SK-N-SH treated with all-trans-retinoic acid at 6 μM for 48 hours (cell line): ENCODE results near the gene ARHGDIB.

Experiments used
- ZNF565 ChIP-seq: fragments of 450-650 bp; formaldehyde crosslinking; conservative IDR thresholded peaks from 2 replicates; pipeline ENCODE4 v1.5.0; 2020; ENCODE audit warnings: low read depth, mild to moderate bottlenecking, moderate library complexity
- ZNF70 ChIP-seq: fragments of 450-650 bp; formaldehyde crosslinking; IDR thresholded peaks from 2 replicates; pipeline ENCODE4 v1.5.0; 2020; ENCODE audit warnings: mild to moderate bottlenecking, moderate library complexity

- TF ChIP-seq ZNF70 (CRISPR knock-in tag) (no peak), ZNF565 (CRISPR knock-in tag) (no peak)
These were observed 49.8 kb upstream of the ARHGDIB start for GRCh38 chr12:15011162-15011561.
